ENCODE measurements around the gene SDHB.

SDHB gene

GRCh38 chr1:17068789-17069188, 15.0 kb upstream of the SDHB start:
- no peak for DNase-seq (ENCODE audit: low read depth in 1 of 2, low spot score in 1 of 2)
- Histone ChIP-seq H3K4me3 (replicated peaks; ENCODE audit: insufficient read depth, low read length) (no peak overlapping the region), H3K27ac (replicated peaks) (peak overlapping the region; percentile 96), H3K27me3 (ENCODE audit: insufficient read depth, poor library complexity, severe bottlenecking) (no peaks in the 10 kb centered on the region)
- no peak for TF ChIP-seq POLR2AphosphoS5 (IDR thresholded peaks at IDR 0.05; ENCODE audit: low read depth)

- no peak for TF ChIP-seq SPI1 (IDR thresholded peaks at IDR 0.05; ENCODE audit: borderline replicate concordance, low read depth)
- no peak for TF ChIP-seq CTCF (IDR thresholded peaks at IDR 0.05; ENCODE audit: insufficient read depth, low read length)
- no peak for TF ChIP-seq POLR2AphosphoS5 (IDR thresholded peaks at IDR 0.05; ENCODE audit: low read depth)
- TF ChIP-seq GABPA (IDR thresholded peaks at IDR 0.05; ENCODE audit: low read depth) = no peak
- no peak for TF ChIP-seq REST (IDR thresholded peaks at IDR 0.05; ENCODE audit: insufficient replicate concordance, low read depth)
- DNase-seq (ENCODE audit: low read depth in 1 of 2, low spot score in 1 of 2) = no peak
- Histone ChIP-seq H3K27ac (replicated peaks) (peak overlapping the region; percentile 96), H3K27me3 (ENCODE audit: insufficient read depth, poor library complexity, severe bottlenecking) (no peaks in the 10 kb centered on the region), H3K4me3 (replicated peaks; ENCODE audit: insufficient read depth, low read length) (no peak overlapping the region)
These were observed 13.8 kb upstream of the SDHB start for GRCh38 chr1:17067465-17068240.

GRCh38 chr1:17067069-17067426, 13.2 kb upstream of the SDHB start:
- H3K4me3 ChIP-seq (replicated peaks; ENCODE audit: insufficient read depth, low read length) = no peak overlapping the region
- no peaks in the 10 kb centered on the region for H3K27me3 ChIP-seq (ENCODE audit: insufficient read depth, poor library complexity, severe bottlenecking)
- TF ChIP-seq POLR2AphosphoS5 (IDR thresholded peaks at IDR 0.05; ENCODE audit: low read depth) = no peak
- peak; percentile 58; the same call in 1 of the 2 replicates for TF ChIP-seq SPI1 (IDR thresholded peaks at IDR 0.05; ENCODE audit: borderline replicate concordance, low read depth)
- peak overlapping the region; percentile 96 for H3K27ac ChIP-seq (replicated peaks)
- DNase-seq (ENCODE audit: low read depth in 1 of 2, low spot score in 1 of 2) = peak in 1 of 2 experiments; percentile 73

GRCh38 chr1:17066361-17067068, 12.7 kb upstream of the SDHB start:
- TF ChIP-seq REST (IDR thresholded peaks at IDR 0.05; ENCODE audit: insufficient replicate concordance, low read depth) (peak; percentile 37), GABPA (IDR thresholded peaks at IDR 0.05; ENCODE audit: low read depth) (no peak), POLR2AphosphoS5 (IDR thresholded peaks at IDR 0.05; ENCODE audit: low read depth) (peak; percentile 83; the same call in 1 of the 2 replicates), CTCF (IDR thresholded peaks at IDR 0.05; ENCODE audit: insufficient read depth, low read length) (no peak), SPI1 (IDR thresholded peaks at IDR 0.05; ENCODE audit: borderline replicate concordance, low read depth) (peak; percentile 50; the same call in 1 of the 2 replicates)
- no peaks in the 10 kb centered on the region for H3K27me3 ChIP-seq (ENCODE audit: insufficient read depth, poor library complexity, severe bottlenecking)
- peak overlapping the region; percentile 96 for H3K27ac ChIP-seq (replicated peaks)
- DNase-seq (ENCODE audit: low read depth in 1 of 2, low spot score in 1 of 2) = peak; percentile 89 to 96
- no peak overlapping the region for H3K4me3 ChIP-seq (replicated peaks; ENCODE audit: insufficient read depth, low read length)

Data from HL-60 (cell line).